ENCODE data around the gene PLXNA4.

The PLXNA4 gene

DNA sequence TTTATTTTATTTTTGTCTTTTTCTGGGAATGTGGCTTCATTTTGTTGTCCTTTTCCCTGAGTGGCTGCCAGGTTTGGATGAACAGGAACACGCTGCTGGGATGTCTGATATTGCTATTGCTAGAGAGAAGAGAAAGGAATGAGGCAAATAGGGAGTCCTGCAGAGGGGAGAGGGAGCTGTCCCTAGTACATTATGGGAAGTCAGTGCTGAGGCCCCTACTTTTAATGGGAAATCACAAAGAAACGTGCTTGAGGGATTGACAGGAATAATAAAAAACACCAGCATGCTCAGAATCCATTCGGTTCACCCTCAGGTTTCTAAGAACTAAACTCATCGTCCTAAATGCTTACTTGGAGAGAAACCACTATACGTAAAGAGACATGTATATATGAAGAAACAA, 306.6 kb downstream of the PLXNA4 start:
- TF ChIP-seq, protein P1, sequence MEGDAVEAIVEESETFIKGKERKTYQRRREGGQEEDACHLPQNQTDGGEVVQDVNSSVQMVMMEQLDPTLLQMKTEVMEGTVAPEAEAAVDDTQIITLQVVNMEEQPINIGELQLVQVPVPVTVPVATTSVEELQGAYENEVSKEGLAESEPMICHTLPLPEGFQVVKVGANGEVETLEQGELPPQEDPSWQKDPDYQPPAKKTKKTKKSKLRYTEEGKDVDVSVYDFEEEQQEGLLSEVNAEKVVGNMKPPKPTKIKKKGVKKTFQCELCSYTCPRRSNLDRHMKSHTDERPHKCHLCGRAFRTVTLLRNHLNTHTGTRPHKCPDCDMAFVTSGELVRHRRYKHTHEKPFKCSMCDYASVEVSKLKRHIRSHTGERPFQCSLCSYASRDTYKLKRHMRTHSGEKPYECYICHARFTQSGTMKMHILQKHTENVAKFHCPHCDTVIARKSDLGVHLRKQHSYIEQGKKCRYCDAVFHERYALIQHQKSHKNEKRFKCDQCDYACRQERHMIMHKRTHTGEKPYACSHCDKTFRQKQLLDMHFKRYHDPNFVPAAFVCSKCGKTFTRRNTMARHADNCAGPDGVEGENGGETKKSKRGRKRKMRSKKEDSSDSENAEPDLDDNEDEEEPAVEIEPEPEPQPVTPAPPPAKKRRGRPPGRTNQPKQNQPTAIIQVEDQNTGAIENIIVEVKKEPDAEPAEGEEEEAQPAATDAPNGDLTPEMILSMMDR (IDR thresholded peaks at IDR 0.05) = no peak

DNA sequence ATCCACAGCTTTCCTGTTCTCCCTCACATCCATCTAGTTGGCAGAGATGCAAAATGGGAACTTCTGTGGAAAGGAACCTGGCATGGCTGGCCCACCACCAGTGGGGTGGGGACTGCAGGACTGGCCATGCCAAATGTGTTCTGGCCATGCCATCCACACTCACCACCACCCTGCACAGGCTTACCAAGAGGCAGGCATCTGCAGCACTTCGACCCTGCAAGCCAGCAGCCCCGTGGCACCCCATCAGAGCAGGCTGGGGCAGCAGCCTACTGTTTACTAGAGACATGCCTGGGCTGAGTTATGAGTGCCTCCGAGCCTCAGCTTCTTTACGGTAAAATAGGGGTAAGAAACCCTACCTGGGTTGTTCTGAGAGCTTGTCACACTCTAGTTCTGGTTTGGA, 313.1 kb downstream of the PLXNA4 start:
- TF ChIP-seq, protein P1 (IDR thresholded peaks at IDR 0.05) = no peak

DNA sequence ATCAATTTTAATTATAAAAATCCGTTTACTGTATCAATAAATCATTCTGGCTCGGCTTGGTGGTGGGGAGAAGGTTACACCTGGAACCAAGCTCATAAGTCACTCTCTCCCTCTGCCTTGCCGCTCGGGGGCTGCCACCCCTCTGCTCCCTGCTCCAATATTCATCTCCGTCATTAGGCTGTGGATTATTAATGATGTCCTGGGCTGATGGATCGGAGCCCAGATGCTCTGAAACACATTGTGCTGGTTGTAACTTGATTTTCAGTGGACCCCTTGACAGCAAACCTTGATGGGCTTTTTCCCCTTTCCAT, 314.2 kb downstream of the PLXNA4 start:
- TF ChIP-seq, protein P1 (IDR thresholded peaks at IDR 0.05) = no peak

DNA sequence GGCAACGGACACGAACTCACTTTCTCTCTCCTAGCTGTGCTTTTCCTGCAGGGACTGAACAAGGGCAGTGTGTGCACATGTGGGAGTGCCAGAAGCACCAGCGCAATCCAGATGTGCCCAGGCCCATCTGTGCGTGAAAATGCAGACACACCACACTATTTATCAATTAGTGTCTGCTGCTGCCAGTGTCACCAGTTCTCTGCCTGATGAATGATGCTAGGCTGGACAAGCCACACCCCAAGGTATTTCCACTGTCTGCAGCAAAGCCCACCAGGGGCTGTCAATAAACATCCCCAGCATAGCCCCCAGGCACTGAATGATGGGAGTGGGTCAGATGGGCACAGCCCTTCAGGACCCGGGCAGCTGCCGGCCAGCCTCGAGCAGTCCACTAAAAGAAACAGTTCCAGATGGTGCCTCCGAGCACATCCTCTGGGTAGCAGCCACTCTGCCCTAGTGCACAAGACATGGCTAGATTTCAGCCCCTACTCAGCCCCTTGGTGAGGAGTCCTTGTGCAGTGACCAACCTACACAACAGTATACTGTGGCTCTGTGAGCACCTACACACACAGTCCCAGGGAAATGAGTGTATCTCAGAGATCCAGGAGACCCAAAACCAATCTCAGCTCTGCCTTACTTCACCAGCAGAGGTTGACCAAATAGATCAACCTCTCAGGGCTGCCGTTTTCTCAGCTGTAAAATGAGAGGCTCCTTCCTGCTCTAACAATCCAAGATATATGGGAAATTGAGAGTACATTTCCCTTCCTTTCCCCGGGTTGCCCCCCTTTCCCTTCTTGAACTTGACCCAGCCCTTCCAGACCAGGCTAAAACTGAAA, 314.7 kb downstream of the PLXNA4 start:
- TF ChIP-seq, protein P1 (IDR thresholded peaks at IDR 0.05) = no peak

DNA sequence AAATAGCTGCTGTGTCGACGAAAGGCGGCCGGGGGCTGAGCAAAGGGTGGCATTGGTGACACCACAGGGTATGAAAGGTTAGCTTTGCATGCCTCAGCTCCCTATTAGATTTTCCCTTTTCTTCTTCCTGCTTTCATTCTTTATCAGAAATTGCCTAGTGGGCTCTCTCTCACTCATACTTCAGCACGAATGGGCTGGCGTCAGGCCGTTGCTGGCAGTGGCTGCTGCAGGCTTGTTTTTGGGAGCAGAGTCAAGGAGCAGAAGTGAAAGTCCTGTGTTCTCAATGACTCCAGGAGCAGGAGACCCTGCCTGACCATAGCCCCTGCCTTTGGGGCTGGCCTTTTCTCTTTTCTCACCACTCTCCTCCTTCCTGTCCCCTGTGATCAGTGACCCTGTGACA, 318.0 kb downstream of the PLXNA4 start:
- TF ChIP-seq, protein P1 (IDR thresholded peaks at IDR 0.05) = no peak

DNA sequence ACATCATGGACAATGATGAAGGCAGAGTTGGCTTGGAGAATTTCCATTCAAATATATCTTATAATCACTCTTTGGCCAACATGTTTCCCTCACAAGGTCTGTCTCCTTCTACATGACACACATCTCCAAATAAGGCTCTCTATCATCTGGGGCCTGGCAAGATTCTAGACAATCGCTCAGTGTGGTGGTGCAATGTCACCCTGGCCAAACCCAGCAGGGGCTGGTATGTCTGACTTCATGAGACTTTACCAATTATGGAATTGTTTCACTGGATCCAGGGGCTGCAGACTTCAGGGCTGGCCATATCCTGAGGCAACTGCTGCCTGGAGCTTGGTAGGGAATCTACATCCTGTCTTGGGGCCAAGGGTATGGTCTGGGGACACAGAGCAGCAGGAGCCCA, 319.0 kb downstream of the PLXNA4 start:
- TF ChIP-seq, protein P1 (IDR thresholded peaks at IDR 0.05) = no peak

DNA sequence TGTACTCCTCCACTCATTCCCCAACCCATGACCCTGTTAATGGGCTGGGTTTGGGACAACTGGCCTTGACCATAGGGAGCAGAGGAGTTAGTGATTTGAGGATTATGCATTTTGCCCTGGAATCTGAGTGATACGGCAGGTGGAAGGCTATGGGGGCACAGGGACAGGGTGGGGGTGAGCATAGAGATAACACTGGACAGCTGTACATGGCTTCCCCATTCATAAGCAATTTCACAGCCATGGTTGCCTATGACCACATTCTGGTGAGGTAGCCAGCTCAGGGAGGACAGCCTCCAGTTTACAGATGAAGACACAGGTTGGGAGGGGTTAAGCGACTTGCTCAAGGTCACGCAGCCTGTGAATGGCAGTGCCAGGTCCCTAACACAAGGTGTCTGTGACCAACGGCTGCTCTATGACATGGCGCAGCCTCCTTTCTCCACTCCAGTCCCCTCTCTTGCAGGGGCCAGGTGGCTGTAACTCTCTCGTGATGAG, 319.5 kb downstream of the PLXNA4 start:
- TF ChIP-seq, protein P1 (IDR thresholded peaks at IDR 0.05) = no peak

Data from LNCAP (cell line).